Activated CD8-positive, alpha-beta memory T cell treated with anti-CD3 and anti-CD28 coated beads for 4 hours (primary cell): ENCODE data around the gene COG5.

Source experiments
- DNase-seq, 2 donors: peaks; one replicate each; pipeline ENCODE4 v3.0.0-alpha.2; 2020; ENCODE audit warnings: low read depth in 2 of 2

The COG5 gene

DNA sequence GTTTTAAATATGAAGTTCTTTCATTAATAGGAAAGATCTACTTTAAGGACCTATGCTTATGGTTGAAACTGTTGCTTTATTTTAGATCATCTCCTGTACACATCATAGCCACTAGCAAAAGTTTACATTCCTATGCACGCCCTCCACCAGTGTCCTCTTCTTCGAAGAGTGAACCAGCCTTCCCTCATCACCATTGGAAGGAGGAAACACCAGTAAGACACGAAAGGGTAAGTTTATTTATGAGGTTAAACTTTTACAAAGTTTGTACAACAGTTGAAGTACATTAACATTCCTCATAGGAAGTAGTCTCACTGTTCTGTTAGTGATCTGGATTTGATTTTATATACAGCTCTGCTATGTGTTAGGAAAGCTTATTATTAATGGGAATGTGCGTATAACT lies 378.0 kb downstream of the COG5 start:
- no peak for DNase-seq

- DNase-seq, result no peak
These were observed 382.5 kb downstream of the COG5 start for GRCh38 chr7:107181172-107181571.

DNA sequence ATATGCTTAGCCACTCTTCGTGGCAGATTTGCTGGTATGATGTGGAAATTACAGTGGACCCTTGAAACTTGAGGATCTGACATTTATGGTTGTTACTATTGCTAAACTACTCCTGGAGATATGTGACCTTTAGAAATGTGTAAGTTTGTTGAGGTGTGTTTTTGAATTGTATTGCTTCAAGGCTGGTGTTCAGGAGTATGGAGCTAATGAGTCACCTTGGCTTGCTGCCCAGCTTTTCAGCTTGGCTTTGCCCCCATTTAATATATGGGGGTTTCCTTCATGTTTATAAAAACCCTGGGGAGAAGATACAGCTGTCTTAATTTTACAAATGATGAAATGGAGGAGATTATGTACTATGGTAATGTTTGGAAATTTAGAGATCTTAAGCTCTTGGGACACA lies 383.3 kb downstream of the COG5 start:
- DNase-seq, result peak; percentile 57 to 61

- DNase-seq, result no peak
These were observed 384.2 kb downstream of the COG5 start for GRCh38 chr7:107179326-107180164.

DNA sequence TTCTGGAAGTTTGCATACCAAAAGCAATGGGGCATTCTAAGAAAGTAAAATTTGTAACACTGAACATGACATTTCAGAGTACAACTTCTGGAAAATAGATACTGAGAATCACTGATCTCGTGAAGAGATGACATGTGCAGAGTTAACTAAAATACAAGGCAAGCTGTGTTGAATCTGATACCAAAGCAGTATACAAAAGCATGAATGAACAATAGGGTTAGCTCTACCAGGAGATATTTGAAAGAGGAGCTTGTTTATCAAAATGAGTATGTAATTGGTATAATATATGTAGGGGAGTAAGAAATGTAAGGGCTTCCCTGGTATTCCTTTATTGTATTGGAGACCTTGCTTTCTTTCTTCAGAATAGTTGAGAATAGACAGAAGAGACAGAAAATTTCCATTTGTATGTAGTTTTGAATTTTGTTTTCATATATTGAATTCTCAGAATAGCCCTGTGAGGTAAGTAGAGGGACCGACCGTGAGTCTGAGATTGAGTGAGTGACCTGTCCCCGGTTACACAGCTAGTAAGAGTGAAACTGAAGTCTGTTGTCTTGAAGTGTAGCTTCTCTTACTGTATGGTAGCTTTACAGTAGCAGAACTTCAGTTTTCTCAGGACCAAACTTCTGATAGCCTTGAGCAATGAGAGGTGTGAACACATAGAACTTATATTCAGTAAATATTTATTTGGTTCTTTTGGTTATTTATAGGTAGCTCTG lies 389.9 kb downstream of the COG5 start:
- DNase-seq, result no peak

DNA sequence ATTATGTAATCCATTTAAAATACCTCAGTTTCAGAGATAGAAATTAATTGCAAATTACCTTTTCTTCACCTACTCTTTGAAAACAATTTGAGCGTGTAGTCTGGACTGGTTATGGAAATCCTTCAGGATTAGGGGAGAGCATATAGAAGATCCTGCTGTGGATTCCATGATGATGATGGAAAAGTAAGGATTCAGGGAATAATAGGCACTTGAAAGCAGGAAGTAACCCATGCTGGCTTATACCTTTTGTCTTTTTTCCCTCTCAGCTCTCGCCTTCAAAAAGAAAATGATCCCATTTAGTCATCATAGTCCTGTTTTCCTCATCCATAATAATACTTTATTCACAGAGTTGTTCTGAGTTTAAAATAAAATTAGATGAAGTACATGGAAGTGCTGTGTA lies 390.5 kb downstream of the COG5 start:
- DNase-seq, result no peak

GRCh38 chr7:107172276-107173032 lies 391.3 kb downstream of the COG5 start:
- DNase-seq, result no peak

GRCh38 chr7:107171496-107171895 lies 392.2 kb downstream of the COG5 start:
- no peak for DNase-seq

GRCh38 chr7:107170051-107170915 lies 393.4 kb downstream of the COG5 start:
- no peak for DNase-seq

DNA sequence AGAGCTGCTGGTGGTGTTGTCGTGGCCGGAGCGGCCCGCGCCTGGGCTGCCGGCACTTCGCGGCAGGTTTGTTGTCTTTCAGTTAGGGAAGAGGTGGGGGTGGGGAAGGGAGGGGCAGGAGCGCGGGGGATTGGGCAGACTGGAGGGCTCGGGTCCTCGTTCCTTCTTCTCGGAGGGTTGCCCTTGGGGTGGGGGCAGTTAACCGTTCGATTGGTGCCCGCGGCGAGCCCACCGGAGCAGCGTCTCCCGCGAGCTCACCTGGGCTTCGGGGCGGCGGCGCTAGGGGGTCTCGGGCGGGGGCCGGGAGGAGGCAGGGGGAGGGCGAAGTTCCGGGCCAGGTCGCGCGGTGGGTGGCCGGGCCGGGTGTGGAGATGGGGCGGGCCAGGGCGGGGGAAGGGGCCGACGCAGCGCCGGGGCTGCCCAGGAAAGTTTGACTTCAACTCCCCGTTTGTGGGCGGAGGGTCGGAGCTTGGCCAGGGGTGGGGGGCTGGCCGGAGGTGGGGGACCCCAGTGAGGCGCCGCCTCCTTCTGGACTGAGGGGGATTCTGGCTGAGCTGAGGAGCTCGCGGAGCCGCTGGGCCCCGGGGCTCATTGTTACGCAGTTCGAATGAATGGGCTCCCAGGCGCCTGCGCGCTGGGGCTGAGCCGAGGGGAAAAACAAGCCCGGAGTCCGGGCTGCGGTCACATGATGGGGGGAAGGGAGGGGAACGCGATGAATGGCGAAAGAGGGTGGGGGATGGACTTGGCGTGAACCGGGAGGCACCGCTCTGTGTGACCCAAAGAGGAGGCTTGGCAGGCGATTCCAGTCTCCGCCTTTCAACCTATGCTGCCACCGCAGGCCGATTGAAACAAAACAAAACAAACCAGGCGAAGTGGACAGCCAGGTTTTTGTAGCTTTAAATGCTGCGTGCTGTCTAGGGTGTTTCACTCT lies 394.3 kb downstream of the COG5 start:
- peak; percentile 67 to 69 for DNase-seq

DNA sequence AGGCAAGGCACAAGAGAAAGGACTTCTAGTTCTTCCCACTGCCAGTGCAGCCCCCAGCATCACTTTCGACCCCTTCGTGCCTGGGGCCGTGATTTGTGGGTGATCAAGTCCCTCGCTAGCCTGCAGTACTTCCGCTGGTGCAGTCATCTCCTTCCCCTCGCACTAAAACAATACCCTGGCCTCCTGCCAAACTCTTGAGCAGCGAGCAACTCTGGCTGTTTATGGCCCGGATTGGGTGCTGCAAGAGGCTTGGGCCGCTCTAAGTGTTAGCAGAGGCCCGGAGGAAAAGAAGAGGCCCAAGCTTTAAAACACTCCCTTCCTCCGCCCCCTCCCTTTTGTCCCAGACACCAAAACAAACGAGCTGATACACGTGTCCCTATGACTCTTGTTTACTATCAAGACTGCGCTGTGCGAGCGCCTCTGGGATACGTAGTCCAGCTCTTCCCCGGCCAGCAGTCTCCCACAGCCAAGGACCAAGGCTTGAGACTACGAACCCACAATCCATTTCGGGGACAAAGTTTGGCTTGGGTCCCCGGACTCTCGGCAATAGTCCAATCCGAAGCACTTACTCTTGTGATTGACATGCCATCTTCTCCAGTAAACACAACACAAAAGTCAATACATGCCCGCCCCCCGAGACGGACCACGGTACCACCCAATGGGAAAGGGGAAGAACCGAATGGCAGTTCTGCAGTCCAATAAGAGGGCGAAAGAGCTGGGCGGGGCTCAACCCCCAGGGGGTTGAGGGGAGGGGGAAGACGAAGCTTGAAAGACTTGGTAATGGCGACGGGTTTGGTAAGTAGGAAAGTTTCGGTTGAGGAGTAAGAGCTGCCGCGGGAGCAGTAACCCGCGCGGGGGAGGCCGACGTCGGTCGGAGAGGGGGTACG lies 395.2 kb downstream of the COG5 start, which contains the start of gene HBP1:
HBP1 (plus strand) TSS at position 771 of the 887 bp plus-strand sequence. CDS start 10,891 bp downstream, outside the sequence.
- peak; percentile 96 to 98 for DNase-seq

DNA sequence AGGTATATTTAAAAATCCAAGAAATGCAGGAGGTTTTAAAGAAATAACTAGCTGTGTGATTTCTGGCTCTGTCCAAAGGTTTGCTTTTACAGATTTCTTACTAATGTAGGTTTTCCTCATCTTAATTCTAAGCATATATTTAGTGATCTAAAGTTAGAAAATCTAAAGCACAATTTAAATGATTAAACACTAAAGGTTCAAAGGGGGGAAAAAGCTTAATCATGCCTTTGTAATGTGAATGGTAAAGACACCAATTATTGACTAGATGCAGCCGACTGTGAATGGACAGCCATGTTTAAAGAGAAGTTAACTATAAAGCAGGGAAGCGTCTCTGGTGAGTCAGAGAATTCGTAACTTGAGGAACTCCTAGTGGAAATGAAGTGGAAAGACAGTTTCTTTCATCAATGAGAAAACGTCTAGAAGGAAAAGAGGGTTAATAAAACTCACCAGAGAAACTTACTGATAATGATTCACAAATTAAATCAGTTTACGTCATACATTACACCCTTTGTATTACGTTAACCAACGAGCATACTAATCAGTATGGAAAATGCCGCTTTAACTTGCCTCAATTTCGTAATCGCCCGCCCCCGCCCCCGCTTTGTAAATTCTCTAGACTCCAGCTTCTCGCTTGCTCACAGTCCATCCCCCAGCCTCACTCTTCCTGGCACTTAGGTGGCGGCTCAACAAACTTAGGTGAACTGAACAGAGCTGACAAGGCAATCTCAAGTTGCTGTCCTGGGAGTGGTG lies 396.1 kb downstream of the COG5 start:
- peak; percentile 43 to 47 for DNase-seq

DNA sequence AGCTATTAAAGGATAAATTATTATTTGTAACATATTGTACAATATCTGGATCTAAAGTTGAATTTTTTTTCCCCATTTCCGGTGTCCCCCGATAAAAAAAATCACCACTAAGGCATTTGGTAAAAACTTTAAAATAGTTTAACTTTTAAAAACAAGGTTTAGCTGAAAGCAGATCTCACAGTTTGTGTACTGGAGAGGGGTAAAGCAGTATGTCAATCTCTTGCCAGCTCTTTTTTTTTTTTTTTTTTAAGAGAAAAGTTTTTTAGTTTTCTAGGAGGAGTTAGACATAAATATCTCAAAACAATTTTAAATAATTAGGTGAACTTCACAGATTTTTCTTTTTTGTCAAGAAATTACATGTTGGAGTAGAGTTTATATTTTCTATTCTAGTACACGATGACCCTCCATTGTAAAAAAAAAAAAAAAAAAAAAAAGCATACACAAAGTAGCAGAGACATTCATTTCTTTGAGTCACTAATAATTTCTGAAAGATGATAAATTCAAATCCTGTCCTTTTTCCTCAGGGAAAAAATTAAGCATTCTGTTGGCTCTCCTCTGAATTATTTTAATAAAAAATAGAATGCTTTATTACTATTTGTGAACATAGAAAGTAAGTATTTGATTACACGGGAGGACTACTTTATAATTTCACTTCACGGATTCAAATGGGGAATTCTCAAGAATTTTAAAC lies 396.8 kb downstream of the COG5 start:
- DNase-seq, result no peak

GRCh38 chr7:107165341-107165740 lies 398.4 kb downstream of the COG5 start:
- DNase-seq, result no peak

DNA sequence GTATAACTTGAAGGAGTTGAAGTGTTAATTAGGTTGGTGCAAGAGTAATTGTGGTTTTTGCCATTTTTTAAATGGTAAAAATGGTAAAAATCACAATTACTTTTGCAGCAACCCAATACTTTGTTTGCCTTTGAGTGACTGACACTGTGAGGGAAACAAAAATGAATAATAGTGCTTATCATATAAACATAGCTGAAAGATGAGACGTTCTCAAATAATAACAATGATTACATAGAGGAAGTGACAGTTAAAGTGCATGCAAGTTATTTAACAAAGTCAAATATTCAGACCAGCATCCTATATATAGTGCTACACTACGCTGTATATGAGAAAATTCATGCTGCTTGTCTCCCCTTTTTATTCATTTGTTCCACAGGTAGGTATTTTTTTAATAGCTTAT lies 399.6 kb downstream of the COG5 start:
- DNase-seq, result no peak

GRCh38 chr7:107162475-107162874 lies 401.2 kb downstream of the COG5 start:
- DNase-seq, result no peak

- DNase-seq, result no peak
These were observed 402.3 kb downstream of the COG5 start for GRCh38 chr7:107161415-107161814.

DNA sequence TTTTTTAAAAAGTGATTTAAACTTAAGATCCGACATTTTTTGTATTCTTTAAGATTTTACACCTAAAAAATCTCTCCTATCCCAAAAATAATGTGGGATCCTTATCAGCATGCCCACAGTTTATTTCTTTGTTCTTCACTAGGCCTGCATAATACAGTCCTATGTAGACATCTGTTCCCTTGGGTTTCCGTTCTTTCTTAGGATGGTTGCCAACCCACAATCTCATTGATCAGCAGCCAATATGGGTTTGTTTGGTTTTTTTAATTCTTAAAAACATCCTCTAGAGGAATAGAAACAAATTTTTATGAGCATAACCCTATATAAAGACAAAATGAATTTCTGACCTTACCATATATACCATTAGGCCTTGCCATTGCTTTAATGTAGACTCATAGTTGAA lies 403.3 kb downstream of the COG5 start:
- DNase-seq, result no peak
